Measurements from ENCODE around the gene LOX.

DNA sequence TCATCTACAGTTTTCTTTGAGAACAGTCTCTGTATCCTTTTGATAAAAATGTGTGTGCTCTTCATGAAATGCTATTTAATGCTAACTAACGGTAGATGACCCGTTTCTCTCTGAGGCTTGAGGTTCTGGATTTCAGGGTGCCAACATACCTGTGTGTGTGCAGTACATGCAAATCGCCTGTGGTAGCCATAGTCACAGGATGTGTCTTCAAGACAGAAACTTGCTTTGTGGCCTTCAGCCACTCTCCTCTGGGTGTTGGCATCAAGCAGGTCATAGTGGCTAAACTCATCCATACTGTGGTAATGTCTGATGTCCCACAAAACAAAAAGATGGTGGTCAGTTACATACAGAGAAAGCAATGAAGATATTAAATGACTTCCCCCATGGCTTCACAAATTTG is 4.2 kb downstream of the LOX start:
- no peak for TF ChIP-seq POLR2A (IDR thresholded peaks at IDR 0.05)
- TF ChIP-seq, protein P1, sequence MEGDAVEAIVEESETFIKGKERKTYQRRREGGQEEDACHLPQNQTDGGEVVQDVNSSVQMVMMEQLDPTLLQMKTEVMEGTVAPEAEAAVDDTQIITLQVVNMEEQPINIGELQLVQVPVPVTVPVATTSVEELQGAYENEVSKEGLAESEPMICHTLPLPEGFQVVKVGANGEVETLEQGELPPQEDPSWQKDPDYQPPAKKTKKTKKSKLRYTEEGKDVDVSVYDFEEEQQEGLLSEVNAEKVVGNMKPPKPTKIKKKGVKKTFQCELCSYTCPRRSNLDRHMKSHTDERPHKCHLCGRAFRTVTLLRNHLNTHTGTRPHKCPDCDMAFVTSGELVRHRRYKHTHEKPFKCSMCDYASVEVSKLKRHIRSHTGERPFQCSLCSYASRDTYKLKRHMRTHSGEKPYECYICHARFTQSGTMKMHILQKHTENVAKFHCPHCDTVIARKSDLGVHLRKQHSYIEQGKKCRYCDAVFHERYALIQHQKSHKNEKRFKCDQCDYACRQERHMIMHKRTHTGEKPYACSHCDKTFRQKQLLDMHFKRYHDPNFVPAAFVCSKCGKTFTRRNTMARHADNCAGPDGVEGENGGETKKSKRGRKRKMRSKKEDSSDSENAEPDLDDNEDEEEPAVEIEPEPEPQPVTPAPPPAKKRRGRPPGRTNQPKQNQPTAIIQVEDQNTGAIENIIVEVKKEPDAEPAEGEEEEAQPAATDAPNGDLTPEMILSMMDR (IDR thresholded peaks at IDR 0.05), result no peak

Measured in testis (tissue), 2 donors.